ENCODE measurements around the gene ZFYVE9. TPM values are rescaled to one million over a fixed set of nuclear protein-coding genes. Genes with fewer than 3 reads are reported as not detected.

The ZFYVE9 gene
- polyA plus RNA-seq, 3 donors, result 0.09 TPM; not detected in 2

GRCh38 chr1:52112489-52112888, 29.4 kb upstream of the ZFYVE9 start:
- DNase-seq, result no peak
- peaks cover 10% of the 10 kb centered on the region for H3K4me1 Mint-ChIP-seq
- H4K20me1 ChIP-seq (ENCODE audit: insufficient read depth, low read length), result no peaks in the 10 kb centered on the region
- H3K4me3 ChIP-seq (replicated peaks in 1 of 3; ENCODE audit: low read depth in 2 of 3, low read length in 3 of 3), result no peak overlapping the region
- no peaks in the 10 kb centered on the region for H3K27me3 ChIP-seq (ENCODE audit: control insufficient read depth in 2 of 2, insufficient read depth in 2 of 2, low read length in 2 of 2)
- no peaks in the 10 kb centered on the region for H3K79me2 ChIP-seq (ENCODE audit: insufficient read depth, low read length)
- H3K9me3 Mint-ChIP-seq, result no peaks in the 10 kb centered on the region
- H3K4me3 Mint-ChIP-seq, result no peak overlapping the region
- WGBS (ENCODE audit: insufficient coverage), result 100% methylated on average over 1 of the region's 3 CpGs
- no peaks in the 10 kb centered on the region for H3K9me3 ChIP-seq (replicated peaks in 1 of 2; ENCODE audit: control insufficient read depth in 1 of 2, insufficient read depth in 1 of 2, low read length in 2 of 2)
- H3K4me2 ChIP-seq (replicated peaks; ENCODE audit: extremely low read depth, low read length, poor library complexity, severe bottlenecking), result no peak overlapping the region
- peaks cover 0 to 2% (median 2%) of the 10 kb centered on the region in 3 donors for H3K27me3 Mint-ChIP-seq (ENCODE audit: low read depth in 3 of 3)
- no peaks in the 10 kb centered on the region for H3K4me1 ChIP-seq (ENCODE audit: control insufficient read depth in 1 of 2, insufficient read depth in 2 of 2, low read length in 2 of 2)
- intact Hi-C loops (cut with micrococcal nuclease), result no loop called here
- no peak overlapping the region for H3K27ac ChIP-seq (ENCODE audit: low read depth in 1 of 2, low read length in 2 of 2)
- TF ChIP-seq, protein P1, sequence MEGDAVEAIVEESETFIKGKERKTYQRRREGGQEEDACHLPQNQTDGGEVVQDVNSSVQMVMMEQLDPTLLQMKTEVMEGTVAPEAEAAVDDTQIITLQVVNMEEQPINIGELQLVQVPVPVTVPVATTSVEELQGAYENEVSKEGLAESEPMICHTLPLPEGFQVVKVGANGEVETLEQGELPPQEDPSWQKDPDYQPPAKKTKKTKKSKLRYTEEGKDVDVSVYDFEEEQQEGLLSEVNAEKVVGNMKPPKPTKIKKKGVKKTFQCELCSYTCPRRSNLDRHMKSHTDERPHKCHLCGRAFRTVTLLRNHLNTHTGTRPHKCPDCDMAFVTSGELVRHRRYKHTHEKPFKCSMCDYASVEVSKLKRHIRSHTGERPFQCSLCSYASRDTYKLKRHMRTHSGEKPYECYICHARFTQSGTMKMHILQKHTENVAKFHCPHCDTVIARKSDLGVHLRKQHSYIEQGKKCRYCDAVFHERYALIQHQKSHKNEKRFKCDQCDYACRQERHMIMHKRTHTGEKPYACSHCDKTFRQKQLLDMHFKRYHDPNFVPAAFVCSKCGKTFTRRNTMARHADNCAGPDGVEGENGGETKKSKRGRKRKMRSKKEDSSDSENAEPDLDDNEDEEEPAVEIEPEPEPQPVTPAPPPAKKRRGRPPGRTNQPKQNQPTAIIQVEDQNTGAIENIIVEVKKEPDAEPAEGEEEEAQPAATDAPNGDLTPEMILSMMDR (IDR thresholded peaks at IDR 0.05), result no peak
- no peaks in the 10 kb centered on the region for H3K36me3 Mint-ChIP-seq
- no peak overlapping the region for H3K27ac Mint-ChIP-seq
- no peak overlapping the region for H2AFZ ChIP-seq (ENCODE audit: insufficient read depth, low read depth, low read length, poor library complexity, severe bottlenecking)
- no peaks in the 10 kb centered on the region for H3K36me3 ChIP-seq (replicated peaks in 1 of 2; ENCODE audit: control insufficient read depth in 1 of 2, insufficient read depth in 2 of 2, low read length in 2 of 2)
- no peak overlapping the region for H3K9ac ChIP-seq (ENCODE audit: insufficient read depth, low read length, poor library complexity, severe bottlenecking)

- Histone ChIP-seq H2AFZ (ENCODE audit: insufficient read depth, low read depth, low read length, poor library complexity, severe bottlenecking) (no peak overlapping the region), H3K9me3 (replicated peaks in 1 of 2; ENCODE audit: control insufficient read depth in 1 of 2, insufficient read depth in 1 of 2, low read length in 2 of 2) (no peaks in the 10 kb centered on the region), H4K20me1 (ENCODE audit: insufficient read depth, low read length) (no peaks in the 10 kb centered on the region), H3K27me3 (ENCODE audit: control insufficient read depth in 2 of 2, insufficient read depth in 2 of 2, low read length in 2 of 2) (no peaks in the 10 kb centered on the region), H3K27ac (ENCODE audit: low read depth in 1 of 2, low read length in 2 of 2) (no peak overlapping the region), H3K79me2 (ENCODE audit: insufficient read depth, low read length) (no peaks in the 10 kb centered on the region), H3K36me3 (replicated peaks in 1 of 2; ENCODE audit: control insufficient read depth in 1 of 2, insufficient read depth in 2 of 2, low read length in 2 of 2) (no peaks in the 10 kb centered on the region), H3K4me2 (replicated peaks; ENCODE audit: extremely low read depth, low read length, poor library complexity, severe bottlenecking) (no peak overlapping the region), H3K9ac (ENCODE audit: insufficient read depth, low read length, poor library complexity, severe bottlenecking) (no peak overlapping the region), H3K4me3 (replicated peaks in 1 of 3; ENCODE audit: low read depth in 2 of 3, low read length in 3 of 3) (no peak overlapping the region), H3K4me1 (ENCODE audit: control insufficient read depth in 1 of 2, insufficient read depth in 2 of 2, low read length in 2 of 2) (no peaks in the 10 kb centered on the region)
- no peaks in the 10 kb centered on the region for H3K4me1 Mint-ChIP-seq
- TF ChIP-seq, protein P1 (IDR thresholded peaks at IDR 0.05), result no peak
- H3K4me3 Mint-ChIP-seq, result no peak overlapping the region
- H3K27me3 Mint-ChIP-seq (ENCODE audit: low read depth in 3 of 3), result peaks cover 2 to 8% (median 5%) of the 10 kb centered on the region in 3 donors
- WGBS (ENCODE audit: insufficient coverage), result 99% methylated on average over 7 of the region's 12 CpGs
- no peak for DNase-seq
- no peaks in the 10 kb centered on the region for H3K36me3 Mint-ChIP-seq
- no peaks in the 10 kb centered on the region for H3K9me3 Mint-ChIP-seq
- H3K27ac Mint-ChIP-seq, result no peak overlapping the region
- intact Hi-C loops (cut with micrococcal nuclease), result no loop called here
Measured at GRCh38 chr1:52119301-52120079, 22.4 kb upstream of the ZFYVE9 start.
